Spleen (tissue), 7 donors: Measurements from ENCODE around the gene VPS35.

ENCODE experiments used
- CTCF ChIP-seq, 11 experiments: fragments of 200-600 bp in 7 of 11; fragments of 450-650 bp in 4 of 11; sonication (generic) in 4 of 11; IDR thresholded peaks in 8 of 11; conservative IDR thresholded peaks in 3 of 11; 1 replicate in 7 of 11; 2 replicates in 4 of 11; pipeline versions ENCODE4 v1.4.0 to v1.8.0; 2016 to 2021; ENCODE audit warnings: antibody characterized with exemption in 11 of 11, inconsistent platforms in 4 of 11, mild to moderate bottlenecking in 1 of 11
- POLR2A ChIP-seq, 3 donors: fragments of 450-650 bp; IDR thresholded peaks; one replicate each; pipeline ENCODE4 v1.5.1; 2017; ENCODE audit warnings: antibody characterized with exemption in 3 of 3, mild to moderate bottlenecking in 1 of 3
- POLR2AphosphoS5 ChIP-seq, 3 donors: sonication (generic); formaldehyde crosslinking; IDR thresholded peaks; one replicate each; pipeline ENCODE4 v1.5.1; 2017; ENCODE audit warnings: antibody characterized with exemption in 3 of 3
- donor health status: DM: no; HTN: no; CAD: no; lungs with moderate emphysema.
- donor health status: DM: no; HTN: no; CAD: no.
- donor health status: DM: no; HTN: no; CAD: no.

GRCh38 chr16:46715769-46716305 lies 26.9 kb upstream of the VPS35 start:
- TF ChIP-seq POLR2A (IDR thresholded peaks at IDR 0.05) (no peak), CTCF (IDR thresholded peaks at IDR 0.05 in 8 of 11, conservative IDR thresholded peaks at IDR 0.05 in 3 of 11) (no peak), POLR2AphosphoS5 (IDR thresholded peaks at IDR 0.05) (no peak)
